ENCODE results near the gene HOMER3.

Gene HOMER3

DNA sequence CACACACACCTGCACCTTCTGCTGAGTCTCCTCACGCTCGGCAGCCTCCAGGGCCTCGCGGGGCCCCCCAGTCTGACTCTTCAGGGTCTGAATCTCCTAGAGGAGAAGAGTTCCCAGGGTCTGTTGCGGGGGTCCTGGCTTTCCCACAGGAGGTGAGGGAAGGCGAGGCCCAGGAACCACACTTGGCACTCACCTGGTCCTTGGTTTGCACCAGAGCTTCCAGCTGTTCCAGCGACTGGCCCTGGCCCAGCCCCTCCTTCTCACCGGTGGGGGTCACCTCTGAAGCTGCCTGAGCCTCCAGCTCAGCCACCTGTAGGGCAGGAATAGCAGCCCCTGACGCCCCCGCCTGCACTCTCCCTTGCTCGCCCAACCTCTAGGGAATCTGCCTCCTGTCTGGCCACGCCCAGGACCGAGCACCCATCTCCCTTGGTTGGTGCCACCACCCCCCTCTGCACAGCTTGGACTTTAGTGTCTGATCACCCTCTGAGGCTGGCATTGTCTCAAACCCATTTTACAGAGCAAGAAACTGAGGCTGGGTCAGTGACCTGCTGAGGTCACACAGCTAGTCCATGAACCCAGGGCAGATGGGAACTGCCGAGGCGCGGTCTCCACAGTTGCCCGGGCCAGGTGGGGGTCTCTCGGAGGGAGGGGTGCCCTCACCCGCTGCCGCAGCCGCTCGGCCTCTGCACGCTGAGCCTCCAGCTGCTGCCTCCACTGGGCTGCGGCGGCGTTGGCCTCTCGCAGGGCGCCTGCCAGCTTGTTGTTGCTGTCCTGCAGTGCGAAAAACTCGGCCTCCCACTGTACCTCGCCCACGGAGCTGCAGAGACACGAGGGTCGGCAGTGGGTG, 9.5 kb downstream of the HOMER3 start:
- DNase-seq (ENCODE audit: extremely low read depth, low read depth): no peak
- TF ChIP-seq, protein P1, sequence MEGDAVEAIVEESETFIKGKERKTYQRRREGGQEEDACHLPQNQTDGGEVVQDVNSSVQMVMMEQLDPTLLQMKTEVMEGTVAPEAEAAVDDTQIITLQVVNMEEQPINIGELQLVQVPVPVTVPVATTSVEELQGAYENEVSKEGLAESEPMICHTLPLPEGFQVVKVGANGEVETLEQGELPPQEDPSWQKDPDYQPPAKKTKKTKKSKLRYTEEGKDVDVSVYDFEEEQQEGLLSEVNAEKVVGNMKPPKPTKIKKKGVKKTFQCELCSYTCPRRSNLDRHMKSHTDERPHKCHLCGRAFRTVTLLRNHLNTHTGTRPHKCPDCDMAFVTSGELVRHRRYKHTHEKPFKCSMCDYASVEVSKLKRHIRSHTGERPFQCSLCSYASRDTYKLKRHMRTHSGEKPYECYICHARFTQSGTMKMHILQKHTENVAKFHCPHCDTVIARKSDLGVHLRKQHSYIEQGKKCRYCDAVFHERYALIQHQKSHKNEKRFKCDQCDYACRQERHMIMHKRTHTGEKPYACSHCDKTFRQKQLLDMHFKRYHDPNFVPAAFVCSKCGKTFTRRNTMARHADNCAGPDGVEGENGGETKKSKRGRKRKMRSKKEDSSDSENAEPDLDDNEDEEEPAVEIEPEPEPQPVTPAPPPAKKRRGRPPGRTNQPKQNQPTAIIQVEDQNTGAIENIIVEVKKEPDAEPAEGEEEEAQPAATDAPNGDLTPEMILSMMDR (IDR thresholded peaks at IDR 0.05; ENCODE audit: low read depth, low read length): no peak

DNA sequence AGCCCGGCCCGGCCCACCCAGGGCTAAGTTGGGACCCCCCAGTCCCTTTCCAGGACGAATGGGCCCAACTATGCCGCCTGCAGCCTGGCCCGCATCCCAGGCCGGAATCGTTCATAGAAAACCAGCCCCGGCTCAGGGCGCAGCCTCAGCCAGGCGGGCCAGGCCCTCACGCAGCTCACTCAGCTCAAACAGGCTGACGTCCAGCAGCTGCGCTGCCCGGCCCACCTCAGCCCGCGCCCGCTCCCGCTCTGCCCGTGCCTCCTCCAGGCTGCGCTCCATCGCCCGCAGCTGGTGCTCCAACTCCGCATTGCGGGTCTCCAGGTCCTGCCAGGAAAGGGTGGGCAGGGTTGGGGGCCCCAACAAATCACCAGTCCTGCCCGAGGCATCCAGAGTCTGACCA, 11.7 kb downstream of the HOMER3 start:
- DNase-seq (ENCODE audit: extremely low read depth, low read depth): no peak
- TF ChIP-seq, protein P1 (IDR thresholded peaks at IDR 0.05; ENCODE audit: low read depth, low read length): no peak

- no peak for DNase-seq (ENCODE audit: extremely low read depth, low read depth)
- TF ChIP-seq, protein P1 (IDR thresholded peaks at IDR 0.05; ENCODE audit: low read depth, low read length): no peak
Observed at GRCh38 chr19:18928018-18928805, 12.8 kb downstream of the HOMER3 start.

DNA sequence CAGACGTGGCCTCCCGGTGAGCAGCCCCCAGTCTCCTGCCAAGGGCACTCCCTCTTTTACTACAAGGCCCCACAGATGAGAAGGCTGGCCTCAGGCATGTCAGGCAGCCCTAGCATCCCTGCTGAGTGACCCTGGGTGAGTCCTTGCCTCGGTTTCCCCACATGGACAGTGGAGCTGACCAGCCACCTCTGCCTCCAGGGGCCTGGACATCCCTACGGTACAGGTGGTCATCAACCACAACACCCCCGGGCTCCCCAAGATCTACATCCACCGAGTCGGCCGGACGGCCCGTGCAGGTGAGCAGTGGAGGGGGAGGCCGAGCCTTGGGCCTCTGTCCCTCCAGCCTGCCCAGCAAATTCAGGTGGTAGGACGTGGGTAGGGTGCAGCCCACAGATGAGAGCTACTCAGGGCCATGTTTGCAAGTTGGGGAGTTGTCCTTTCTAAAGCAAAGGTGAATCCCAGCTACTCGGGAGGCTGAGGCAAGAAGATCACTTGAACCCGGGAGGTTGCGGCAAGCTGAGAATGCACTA, 16.3 kb downstream of the HOMER3 start:
- TF ChIP-seq, protein P1 (IDR thresholded peaks at IDR 0.05; ENCODE audit: low read depth, low read length): no peak
- no peak for DNase-seq (ENCODE audit: extremely low read depth, low read depth)

DNA sequence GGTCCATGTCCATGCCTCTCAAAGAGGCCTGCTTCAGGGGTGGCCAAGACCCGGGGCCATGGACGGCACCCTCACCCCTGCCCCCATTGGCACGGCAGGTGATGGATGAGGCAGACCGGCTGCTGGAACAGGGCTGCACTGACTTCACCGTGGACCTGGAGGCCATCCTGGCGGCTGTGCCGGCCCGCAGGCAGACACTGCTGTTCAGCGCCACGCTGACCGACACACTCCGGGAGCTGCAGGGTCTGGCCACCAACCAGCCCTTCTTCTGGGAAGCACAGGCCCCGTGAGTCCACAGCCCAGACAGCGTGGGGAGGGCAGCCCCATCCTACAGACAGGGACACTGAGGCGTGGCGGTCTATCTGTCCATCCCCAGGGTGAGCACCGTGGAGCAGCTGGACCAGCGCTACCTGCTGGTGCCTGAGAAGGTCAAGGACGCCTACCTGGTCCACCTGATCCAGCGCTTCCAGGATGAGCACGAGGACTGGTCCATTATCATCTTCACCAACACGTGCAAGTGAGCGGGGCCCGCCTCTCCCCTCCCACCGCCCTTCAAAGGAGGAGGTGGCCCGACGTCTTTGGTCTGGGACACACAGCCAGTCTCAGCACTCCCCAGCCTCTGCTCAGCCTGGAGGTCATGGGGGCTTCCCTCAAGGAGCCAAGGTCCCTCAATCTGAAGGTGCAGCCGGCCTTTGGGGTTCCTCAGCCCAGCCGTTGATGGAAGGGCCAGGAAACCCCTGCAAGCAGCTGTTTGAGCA, 18.6 kb downstream of the HOMER3 start:
- TF ChIP-seq, protein P1 (IDR thresholded peaks at IDR 0.05; ENCODE audit: low read depth, low read length): no peak
- DNase-seq (ENCODE audit: extremely low read depth, low read depth): no peak

DNA sequence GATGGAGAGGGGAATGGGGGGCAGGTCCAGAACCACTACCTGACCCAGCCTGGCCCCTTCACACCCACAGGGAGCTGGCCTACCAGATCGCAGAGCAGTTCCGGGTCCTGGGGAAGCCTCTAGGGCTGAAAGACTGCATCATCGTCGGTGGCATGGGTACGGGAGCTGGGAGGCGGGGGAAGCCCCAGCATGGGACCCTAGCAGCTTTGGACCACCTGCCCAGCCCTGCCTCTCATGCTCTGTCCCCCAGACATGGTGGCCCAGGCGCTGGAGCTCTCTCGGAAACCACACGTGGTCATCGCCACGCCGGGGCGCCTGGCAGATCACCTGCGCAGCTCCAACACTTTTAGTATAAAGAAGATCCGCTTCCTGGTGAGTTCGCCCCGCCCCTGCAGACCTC, 19.4 kb downstream of the HOMER3 start:
- TF ChIP-seq, protein P1 (IDR thresholded peaks at IDR 0.05; ENCODE audit: low read depth, low read length): no peak
- no peak for DNase-seq (ENCODE audit: extremely low read depth, low read depth)
